CD4-positive, alpha-beta T cell treated with Interleukin-6 for 4 hours (primary cell): ENCODE results near the gene NRN1L.
"Not testable (repeated sequence)": the region's sequence is repeated elsewhere in the genome, so short reads cannot be mapped to it uniquely, and the experiment has no call there.

Source experiments
- DNase-seq: peaks from one replicate; pipeline ENCODE4 v3.0.0-alpha.2; 2020; ENCODE audit warnings: mixed read lengths

Gene NRN1L

DNA sequence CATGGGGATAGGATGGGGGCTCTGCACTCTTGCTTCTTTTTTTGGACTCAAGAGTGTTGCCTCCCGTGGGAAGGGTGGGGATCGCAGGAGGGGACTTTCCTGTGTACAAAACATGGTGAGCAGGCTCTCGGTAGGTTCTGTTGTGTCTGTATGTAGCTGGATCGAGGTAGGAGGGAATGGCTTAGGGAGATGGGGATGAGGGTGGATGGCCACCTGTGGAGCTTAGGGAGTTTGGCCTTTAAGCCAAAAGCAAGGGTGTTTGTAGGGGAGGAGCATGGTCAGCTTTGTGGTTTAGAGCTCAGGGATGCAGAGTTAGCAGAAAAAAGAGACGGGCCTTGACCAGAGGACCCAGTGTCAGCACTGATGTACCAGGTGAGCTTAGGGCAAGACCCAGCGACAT lies 22.8 kb upstream of the NRN1L start:
- DNase-seq = no peak

DNA sequence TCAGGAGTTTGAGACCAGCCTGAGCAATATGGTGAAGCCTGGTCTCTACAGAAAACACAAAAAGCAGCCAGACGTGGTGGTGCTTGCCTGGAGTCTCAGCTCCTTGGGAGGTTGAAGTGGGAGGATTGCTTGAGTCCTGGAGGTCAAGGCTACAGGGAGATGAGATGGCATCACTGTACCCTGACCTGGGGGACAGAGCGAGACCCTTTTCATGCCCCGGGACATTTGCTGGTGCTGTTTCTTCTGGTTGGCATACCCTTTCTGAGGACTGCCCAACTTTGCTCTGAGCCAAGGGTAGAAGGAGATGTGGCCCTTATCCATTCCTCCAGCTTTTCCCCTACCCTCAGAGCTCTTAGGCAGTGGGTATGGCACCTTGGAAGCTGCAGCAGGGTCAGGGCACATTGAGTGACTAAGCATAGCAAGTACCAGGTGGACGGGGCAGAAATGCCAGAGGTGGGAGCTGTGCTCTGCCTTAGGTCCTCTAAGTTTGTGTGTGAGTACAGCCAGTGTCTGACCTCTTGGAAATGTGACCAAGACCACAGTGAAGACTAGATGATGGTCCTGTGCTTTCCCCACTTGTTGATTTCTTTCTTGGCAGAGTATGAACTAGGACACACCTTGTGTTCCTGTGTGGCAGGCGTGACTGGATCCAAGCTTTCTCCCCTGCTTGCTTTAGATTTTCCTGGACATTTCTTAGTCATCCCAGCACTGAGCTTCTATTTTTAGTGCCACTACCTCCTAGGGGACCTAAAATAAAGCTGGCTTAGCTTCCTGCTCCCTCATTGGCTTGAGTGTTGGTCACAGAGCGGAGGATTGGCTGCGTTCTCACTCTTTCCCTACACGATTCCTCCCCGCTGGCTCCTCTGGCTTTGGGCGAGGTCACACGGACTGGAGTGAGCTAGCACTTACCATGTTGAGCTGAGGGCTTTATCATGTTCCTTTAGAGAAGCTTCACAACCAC lies 21.8 kb upstream of the NRN1L start:
- DNase-seq = no peak

DNA sequence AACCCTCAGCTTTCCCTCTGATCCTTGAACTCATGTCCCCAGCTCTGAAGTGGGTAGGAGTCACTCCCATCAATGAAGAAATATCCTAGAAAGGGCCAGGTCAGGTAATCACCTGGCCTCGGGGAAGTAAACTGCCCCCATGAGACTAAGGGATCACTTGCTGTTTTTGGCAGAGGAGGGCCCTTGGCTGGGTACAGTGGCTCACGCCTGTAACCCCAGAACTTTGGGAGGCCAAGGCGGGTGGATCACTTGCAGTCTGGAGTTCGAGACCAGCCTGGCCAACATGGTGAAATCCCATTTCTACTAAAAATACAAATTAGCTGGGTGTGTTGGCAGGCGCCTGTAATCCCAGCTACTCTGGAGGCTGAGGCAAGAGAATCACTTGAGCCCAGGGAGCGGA lies 20.6 kb upstream of the NRN1L start:
- not testable (repeated sequence) for DNase-seq

DNA sequence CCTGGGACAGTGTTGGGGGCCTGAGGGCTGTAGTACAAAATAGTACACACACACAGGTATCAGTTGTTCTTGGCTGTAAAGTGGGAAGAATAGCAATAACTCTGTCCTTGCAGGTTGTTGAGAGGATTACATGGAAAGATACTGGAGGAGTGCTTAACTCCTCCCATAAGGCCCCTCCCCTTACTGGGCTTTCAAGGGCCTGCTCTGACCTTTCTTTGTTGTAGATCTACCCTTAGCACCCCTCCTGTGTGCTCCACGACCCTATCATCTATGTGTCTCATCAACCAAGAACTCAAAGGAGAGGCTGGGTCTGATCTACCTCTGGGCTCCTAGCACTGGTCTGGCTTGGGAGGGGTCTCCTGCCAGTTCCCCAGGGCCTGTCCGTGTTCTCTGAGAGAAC lies 20.1 kb upstream of the NRN1L start:
- no peak for DNase-seq

DNA sequence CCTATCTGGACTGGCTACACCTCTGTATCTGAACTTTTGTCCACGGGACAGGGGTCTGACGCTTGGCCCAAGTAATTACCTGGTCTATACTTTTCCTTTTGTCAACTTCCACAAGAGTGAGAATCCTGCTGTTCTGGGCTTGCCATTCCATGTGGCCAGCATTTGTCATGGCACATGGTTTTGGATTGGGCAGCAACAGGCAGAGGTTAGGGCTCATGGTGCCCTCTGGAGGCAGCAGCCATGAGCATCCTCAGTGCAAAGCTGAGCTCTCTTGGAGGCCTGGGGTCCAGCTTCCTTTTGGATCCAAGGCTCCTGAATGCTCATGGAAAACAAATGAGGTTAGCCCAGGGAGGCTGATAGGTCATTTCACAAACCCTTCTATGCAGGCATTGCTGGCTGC lies 19.4 kb upstream of the NRN1L start:
- DNase-seq = peak; percentile 36

DNA sequence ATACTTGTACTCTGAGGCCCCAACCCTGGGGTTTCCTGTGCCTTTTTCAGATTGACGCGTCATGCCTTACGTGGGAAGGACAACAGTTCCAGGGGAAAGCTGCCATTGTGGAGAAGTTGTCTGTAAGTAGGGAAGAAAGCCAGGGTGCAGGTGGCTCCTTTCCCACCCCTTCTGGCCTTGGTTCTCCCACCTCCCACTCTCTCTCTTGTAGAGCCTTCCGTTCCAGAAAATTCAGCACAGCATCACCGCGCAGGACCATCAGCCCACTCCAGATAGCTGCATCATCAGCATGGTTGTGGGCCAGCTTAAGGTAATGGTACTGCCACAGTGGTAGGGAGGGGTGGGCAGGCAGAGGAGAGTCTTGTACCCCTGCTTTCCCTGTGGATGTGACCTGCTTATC lies 16.4 kb upstream of the NRN1L start:
- no peak for DNase-seq

DNA sequence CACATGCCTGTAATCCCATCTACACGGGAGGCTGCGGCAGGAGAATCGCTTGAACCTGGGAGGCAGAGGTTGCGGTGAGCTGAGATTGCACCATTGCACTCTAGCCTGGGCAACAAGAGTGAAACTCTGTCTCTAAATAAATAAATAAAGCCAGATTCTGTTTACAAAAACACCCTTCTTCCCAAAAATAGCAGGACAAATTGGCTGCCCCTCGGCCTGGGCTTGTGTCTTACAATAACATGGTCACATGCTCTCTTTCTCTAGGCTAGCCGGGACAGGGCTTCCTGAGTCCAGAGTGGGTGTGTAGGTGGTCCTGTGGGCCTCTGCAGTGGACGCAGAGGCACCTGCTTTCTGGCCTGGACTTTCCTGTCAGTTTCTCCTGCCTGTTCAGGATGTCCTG lies 15.0 kb upstream of the NRN1L start:
- DNase-seq = no peak

DNA sequence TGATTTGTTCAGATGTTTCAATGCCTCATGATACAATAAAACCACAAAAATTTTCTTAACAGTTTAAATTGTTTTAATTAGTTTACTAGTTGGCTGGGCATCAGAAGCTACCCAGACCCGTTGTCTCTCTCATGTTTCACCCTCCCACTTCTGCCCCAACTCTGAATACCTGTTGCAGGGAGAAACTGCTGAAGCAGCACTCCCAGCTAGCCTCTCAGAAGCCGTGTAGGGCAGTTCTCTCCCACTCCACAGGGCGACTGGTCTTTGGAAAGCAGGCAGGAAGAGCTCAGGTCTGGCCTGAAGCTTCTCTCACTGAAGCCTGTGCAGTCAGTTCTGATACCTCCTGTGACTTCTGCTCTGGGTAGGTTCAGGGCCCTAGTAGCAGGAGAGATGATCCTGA lies 13.4 kb upstream of the NRN1L start:
- no peak for DNase-seq

DNA sequence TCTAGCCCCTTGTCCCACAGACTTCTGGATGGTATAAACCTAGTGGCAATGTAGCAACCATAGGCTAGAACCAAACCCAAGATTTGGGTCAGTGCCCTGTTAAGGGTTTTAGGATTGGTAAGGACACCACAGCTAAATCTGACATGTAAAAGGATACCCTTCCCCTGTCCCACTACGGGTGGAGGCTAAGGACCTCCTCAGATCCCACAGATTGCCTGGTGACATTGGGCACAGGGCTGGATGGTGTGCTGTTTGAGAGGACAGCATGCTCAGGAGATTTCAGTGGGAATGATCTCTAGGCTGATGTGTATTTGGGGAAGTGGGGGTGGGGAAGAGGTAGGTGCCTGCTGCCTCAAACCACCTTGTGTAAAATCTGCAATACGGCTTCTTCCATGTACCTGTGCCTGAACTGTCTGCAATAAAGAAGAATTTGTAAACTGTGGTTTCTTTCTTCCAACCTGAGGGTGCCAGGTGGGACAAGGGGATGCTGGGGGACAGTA lies 12.5 kb upstream of the NRN1L start:
- DNase-seq = no peak

DNA sequence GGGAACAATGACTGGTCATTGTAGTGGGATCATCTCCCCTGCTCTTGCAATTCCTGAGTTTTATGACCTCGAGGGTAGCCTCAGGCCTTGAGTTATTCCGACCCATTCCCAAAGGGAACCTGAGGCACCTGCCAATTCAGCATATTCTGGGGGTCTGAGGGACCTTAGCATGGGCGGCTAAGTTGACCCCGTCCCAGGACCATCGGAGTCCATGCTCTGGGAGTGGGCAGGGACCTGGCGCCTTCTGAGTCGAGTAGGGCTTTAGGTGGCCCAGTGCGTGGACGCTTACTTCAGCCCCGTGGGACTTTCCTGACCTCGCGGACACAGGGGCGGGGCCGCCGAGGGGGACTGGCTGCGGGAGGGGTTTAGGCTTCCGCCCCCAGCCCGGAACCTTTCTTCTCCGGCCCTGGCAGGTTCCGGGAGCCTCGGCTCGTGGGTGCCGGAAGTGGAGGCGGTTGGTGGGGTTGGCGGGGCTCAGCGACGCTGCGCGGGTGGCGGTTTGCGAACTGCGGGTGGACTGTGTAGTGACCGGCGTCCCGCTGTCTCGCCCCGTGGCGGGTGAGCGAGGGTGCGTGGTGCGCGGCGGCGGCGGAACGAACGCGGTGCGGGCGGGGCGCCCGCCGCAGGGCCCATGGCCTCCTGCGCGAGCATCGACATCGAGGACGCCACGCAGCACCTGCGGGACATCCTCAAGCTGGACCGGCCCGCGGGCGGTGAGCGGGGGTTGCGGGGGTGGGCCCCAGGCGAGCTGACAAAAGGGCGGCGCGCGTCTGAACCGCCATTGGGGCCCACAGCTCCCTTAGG lies 11.9 kb upstream of the NRN1L start, which contains the start of gene EDC4:
EDC4 (plus strand) TSS at position 422 of the 804 bp plus-strand sequence; CDS start at position 632, 210 bp downstream.
- DNase-seq = peak; percentile 86

DNA sequence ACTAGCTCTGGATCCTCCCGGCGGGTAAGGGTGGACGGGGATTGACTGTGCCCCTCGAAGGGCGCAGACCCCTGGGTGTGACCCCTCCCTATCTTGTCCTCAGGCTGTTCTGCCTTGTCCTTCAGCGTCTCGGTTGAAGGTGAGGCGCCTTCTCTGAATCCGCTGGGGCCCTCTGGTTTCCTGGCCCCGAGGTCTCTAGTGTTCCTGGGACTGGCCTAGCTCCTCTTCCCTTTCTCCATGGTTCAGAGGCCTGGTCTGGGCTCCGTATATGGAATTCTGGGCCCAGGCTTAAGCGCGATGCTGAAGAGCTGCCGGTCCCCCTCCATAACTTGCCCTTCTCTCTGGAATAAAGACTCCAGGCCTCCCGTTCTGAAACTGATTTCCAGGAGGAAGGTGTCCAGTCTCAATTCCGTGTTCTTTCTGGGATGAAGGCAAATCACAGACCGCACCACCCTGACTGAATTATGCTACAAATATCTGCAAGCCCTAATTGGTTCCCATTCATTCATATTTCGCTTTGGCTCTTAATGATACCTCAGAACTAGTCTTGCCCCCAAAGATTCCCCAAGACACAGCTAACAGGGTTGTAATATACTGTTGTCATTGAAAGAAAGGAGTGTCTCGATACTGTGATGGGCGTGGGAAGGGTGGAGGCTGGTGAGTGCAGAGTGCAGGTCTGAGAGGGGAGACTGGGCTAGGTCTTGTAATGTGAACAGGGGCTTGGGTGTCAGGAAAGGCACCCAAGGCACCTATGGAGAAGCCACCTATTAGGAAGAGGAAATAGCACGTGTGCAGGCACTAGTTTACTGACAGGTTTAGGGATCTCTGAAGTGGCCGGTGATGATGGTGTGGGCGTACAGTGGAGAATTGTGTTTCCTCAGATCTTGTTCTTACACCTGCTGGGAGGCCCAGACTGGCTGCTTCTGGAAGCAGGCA lies 11.0 kb upstream of the NRN1L start:
- DNase-seq = no peak

DNA sequence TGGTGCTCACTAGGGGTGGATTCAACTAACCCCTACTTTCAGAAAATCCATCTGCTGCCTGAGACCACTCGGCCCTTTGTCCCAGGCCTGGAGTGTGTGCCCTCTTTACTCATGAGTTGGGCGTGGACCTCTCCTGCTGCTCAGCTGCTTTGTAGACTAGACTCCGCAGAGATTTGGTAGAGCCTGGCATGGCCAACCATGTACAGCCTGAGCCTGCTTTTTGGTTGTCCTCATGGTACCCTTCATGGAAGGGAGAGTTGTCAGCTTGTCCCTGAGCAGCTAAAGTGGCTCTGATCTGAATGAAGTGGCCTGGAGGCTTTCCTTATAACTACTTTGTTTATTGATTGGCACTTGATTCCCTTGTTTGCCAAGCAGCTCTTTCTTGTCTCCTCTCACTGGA lies 10.3 kb upstream of the NRN1L start:
- no peak for DNase-seq

DNA sequence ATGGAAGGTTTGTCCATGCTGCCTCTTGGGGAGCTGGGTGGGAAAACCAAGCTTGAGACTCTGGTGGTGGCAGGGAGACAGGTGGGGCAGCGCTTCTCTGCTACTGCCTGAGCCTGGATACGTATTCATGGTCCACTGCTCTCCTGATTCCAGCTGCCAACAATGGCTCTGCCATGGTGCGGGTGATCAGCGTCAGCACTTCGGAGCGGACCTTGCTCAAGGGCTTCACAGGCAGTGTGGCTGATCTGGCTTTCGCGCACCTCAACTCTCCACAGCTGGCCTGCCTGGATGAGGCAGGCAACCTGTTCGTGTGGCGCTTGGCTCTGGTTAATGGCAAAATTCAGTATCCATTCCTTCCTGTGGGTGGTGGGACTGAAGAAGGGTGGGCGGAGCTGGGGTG lies 7.6 kb upstream of the NRN1L start:
- no peak for DNase-seq

DNA sequence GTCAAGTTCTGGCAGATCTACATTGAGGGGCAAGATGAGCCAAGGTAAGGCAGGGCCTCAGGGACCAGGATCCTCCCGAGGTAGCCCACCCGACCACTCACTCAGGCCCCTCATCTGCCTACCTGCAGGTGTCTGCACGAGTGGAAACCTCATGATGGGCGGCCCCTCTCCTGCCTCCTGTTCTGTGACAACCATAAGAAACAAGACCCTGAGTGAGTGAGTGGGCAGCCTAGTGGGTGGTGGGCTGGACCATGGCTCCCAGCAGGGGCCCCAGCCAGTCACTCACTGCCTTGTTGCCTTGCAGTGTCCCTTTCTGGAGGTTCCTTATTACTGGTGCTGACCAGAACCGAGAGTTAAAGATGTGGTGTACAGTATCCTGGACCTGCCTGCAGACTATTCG lies 6.5 kb upstream of the NRN1L start:
- no peak for DNase-seq

DNA sequence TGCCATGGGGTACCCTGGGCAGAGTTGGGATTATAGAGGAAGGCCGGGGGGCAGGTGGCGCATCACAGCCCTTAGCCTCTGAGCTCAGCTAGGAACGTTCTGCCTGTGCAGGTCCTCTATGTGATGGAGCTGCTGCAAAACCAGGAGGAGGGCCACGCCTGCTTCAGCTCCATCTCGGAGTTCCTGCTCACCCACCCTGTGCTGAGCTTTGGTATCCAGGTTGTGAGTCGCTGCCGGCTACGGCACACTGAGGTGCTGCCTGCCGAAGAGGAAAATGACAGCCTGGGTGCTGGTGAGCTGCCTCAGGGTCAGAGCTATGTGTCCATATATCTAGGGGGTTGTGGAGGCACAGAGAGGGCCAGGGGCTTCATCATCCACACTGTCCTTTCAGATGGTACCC lies 5.8 kb upstream of the NRN1L start:
- DNase-seq = no peak

DNA sequence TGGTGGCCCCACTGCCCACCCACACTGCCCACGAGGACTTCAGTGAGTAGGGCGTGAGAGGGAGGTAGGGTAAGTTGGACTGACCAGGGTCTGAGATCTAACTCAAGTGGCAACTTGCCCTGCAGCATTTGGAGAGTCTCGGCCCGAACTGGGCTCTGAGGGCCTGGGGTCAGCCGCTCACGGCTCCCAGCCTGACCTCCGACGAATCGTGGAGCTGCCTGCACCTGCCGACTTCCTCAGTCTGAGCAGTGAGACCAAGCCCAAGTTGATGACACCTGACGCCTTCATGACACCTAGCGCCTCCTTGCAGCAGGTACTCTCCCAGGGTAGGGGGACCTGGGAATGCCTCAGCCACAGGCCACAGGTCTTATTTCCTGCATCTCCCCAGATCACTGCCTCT lies 5.2 kb upstream of the NRN1L start:
- DNase-seq = no peak

DNA sequence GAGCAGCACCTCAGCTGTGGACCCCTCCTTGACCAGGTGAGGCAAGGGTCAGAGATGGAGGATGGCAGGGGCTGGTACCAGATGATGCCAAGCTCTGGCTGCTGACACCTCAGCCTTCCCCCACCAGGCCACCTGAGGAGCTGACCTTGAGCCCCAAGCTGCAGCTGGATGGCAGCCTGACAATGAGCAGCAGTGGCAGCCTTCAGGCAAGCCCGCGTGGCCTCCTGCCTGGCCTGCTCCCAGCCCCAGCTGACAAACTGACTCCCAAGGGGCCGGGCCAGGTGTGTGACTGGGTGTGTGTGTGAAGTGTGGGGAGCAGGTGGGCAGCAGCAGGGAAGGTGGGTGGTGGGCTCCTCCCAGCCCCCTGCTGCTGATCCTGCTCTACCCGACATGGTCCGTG lies 4.7 kb upstream of the NRN1L start:
- no peak for DNase-seq

DNA sequence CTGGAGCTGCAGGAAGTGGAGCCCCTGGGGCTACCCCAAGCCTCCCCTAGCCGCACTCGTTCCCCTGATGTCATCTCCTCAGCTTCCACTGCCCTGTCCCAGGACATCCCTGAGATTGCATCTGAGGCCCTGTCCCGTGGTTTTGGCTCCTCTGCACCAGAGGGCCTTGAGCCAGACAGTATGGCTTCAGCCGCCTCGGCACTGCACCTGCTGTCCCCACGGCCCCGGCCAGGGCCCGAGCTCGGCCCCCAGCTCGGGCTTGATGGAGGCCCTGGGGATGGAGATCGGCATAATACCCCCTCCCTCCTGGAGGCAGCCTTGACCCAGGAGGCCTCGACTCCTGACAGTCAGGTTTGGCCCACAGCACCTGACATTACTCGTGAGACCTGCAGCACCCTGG lies 4.1 kb upstream of the NRN1L start:
- DNase-seq = no peak

DNA sequence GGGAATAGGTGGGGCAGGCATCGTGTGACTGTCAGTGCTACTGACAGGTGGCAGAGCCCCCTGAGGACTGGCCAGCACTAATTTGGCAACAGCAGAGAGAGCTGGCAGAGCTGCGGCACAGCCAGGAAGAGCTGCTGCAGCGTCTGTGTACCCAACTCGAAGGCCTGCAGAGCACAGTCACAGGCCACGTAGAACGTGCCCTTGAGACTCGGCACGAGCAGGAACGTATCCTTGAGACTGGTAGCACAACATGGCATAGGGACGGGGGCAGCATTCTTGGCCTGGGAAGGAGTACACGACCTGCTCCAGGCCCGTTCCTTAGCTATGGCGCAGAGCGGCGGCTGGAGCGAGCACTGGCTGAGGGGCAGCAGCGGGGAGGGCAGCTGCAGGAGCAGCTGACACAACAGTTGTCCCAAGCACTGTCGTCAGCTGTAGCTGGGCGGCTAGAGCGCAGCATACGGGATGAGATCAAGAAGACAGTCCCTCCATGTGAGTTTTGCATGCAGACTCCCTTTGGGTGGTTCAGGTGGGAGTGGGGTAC lies 3.0 kb upstream of the NRN1L start:
- DNase-seq = no peak

DNA sequence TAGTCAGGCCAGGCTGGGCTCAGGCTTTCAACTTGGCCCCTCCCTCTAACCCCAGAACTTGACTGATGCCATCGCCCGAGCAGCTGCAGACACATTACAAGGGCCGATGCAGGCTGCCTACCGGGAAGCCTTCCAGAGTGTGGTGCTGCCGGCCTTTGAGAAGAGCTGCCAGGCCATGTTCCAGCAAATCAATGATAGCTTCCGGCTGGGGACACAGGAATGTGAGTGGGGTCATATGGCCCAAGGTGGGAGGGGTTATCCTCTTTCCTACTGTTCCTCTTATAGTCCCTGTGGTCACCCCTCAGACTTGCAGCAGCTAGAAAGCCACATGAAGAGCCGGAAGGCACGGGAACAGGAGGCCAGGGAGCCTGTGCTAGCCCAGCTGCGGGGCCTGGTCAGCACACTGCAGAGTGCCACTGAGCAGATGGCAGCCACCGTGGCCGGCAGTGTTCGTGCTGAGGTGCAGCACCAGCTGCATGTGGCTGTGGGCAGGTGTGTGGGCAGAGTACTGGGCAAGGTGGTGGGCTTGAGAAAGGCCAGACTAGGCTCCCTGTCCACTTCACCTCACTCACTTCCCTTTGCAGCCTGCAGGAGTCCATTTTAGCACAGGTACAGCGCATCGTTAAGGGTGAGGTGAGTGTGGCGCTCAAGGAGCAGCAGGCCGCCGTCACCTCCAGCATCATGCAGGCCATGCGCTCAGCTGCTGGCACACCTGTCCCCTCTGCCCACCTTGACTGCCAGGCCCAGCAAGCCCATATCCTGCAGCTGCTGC lies 2.1 kb upstream of the NRN1L start:
- no peak for DNase-seq

DNA sequence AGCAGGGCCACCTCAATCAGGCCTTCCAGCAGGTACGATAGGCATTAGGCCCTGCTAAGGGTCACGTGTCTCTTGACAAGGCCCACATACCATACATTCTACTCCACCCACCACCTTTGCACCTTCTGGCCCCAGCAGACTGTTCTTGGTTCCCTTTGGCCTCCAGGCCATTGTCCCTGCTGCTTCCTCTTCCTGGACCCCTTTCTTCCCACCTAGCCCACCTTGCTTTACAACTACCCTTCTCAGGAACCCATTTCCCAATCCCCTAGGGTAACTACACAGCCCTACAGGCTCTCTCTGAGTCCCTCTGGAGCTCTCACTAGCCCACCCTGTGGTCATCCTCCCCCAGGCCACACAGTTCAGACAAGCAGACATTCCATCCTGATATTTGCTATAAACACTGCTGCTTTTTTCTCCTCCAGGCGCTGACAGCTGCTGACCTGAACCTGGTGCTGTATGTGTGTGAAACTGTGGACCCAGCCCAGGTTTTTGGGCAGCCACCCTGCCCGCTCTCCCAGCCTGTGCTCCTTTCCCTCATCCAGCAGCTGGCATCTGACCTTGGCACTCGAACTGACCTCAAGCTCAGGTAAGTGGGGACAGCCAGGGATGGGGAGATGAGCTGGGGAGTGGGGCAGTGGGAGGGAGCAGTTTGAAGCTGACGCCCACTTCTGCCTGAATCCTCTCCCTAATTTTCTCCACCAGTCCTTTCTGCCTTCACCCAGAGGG lies 1.4 kb upstream of the NRN1L start:
- no peak for DNase-seq
